Cardiac fibroblast (primary cell): ENCODE measurements around the gene ST6GALNAC3.

Source experiments
- DNase-seq, 2 donors: peaks; one replicate each; pipeline versions ENCODE4 v3.0.0 to v3.0.0-alpha.2; 2010; ENCODE audit warnings: low read depth in 2 of 2
- H3K4me3 ChIP-seq, 2 donors: replicated peaks in 1 of 2; 1 replicate in 1 of 2; 2 replicates in 1 of 2; pipeline ENCODE4 v1.5.1; 2011; ENCODE audit warnings: low read depth in 2 of 2, low read length in 2 of 2, mild to moderate bottlenecking in 2 of 2, moderate library complexity in 1 of 2
- TF ChIP-seq, protein P1 (sequence below): IDR thresholded peaks from one replicate; pipeline ENCODE4 v1.5.1; 2011; ENCODE audit warnings: low read depth, mild to moderate bottlenecking, low read length, inconsistent platforms

The ST6GALNAC3 gene

DNA sequence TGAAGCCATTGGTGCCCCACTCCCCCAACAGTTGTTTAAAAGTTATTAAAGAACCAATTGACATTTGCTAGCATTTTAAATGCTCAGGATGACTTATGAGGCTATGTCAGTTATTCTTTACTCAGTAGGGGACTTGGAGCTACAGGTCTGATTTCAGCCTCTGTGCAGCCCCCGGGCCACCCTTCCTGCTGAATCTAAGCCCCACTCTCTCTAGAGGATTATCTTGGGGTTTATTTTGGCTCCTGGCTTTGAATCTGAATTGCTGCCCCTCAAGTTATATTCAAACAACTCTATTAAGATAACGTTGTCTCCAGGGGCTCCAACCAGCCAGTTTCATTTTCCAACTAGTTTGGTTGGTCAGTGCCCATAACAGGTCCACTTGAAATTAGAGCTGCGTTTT is 135.1 kb downstream of the ST6GALNAC3 start:
- H3K4me3 ChIP-seq, result no peak overlapping the region
- TF ChIP-seq, protein P1, sequence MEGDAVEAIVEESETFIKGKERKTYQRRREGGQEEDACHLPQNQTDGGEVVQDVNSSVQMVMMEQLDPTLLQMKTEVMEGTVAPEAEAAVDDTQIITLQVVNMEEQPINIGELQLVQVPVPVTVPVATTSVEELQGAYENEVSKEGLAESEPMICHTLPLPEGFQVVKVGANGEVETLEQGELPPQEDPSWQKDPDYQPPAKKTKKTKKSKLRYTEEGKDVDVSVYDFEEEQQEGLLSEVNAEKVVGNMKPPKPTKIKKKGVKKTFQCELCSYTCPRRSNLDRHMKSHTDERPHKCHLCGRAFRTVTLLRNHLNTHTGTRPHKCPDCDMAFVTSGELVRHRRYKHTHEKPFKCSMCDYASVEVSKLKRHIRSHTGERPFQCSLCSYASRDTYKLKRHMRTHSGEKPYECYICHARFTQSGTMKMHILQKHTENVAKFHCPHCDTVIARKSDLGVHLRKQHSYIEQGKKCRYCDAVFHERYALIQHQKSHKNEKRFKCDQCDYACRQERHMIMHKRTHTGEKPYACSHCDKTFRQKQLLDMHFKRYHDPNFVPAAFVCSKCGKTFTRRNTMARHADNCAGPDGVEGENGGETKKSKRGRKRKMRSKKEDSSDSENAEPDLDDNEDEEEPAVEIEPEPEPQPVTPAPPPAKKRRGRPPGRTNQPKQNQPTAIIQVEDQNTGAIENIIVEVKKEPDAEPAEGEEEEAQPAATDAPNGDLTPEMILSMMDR, result no peak
- no peak for DNase-seq

DNA sequence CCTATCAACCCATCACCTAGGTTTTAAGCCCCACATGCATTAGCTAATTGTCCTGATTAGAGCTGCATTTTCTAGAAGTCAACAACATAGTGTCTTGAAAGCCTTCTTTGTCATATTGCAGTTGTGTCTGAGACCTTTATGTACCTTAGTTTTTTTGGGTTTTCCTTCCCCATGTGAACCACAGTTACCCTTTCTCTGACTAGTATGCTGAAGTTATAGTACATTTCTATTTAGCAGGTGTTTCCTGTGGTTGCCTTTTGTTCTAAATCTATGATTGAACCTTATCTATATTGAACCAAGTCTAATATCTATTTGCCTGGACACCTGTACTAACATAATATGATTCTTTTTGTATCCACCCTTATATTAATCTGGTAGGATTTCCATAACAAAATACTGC is 135.6 kb downstream of the ST6GALNAC3 start:
- TF ChIP-seq, protein P1, result no peak
- no peak for DNase-seq
- no peak overlapping the region for H3K4me3 ChIP-seq

DNA sequence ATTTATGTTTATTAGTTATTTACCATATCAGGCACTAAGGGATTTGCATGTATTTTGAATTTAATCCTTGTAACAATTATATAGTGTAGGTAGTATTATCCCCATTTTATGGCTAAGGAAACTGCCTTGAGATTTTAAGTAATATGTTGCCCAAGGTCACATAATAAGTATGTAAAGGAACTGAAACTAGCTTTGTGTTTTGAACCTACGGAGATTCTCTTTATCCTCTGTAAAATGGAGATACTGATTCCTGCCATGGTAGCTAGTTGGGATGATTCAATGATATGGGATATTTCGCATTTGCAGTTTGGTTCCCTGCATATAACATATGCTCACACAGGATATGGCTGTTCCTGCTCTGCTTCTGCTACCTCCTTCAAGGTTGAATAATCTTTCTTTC is 144.3 kb downstream of the ST6GALNAC3 start:
- TF ChIP-seq, protein P1, result no peak
- no peak for DNase-seq
- no peak overlapping the region for H3K4me3 ChIP-seq

DNA sequence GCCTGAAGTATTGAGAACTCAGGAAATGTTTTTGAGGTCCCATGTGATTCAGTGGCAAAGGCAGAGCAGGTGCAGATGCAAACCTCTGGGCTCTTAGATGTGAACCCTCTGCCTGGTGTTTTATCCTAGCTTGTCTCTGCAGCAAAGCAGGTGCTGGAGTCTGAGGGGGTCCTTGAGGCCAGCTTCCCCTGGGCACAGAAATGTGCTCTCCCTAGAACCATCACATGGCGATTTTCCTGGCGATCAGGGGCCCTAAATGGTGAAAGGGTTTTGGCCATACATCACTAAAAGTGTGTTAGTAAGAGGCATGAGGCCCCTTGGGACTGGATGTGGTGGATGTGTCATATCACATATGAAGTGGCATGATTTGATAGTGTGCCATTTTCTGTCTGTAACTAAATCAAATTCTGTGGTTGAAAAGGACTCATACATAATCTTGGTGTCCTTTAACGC is 144.8 kb downstream of the ST6GALNAC3 start:
- no peak overlapping the region for H3K4me3 ChIP-seq
- DNase-seq, result no peak
- TF ChIP-seq, protein P1, result no peak

DNA sequence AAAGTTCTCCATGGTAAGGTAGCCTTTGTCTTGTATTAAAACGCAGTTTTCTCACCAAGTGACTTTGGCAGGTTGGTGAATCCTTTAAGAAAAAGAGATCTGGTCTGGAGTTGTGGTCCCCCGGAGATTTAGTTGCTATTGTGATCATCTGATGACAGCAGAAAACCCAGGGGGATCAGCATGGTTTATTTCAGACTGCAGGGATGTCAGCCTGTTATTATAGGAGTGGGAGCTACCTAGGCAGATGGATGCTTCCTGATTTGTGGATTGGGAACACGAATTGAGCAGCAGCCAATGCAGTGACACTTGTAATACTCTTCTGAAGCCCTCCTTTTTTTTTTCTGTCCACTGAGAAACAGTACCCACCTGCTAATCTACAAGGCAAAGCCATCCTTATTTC is 150.2 kb downstream of the ST6GALNAC3 start:
- DNase-seq, result no peak
- TF ChIP-seq, protein P1, result no peak
- no peak overlapping the region for H3K4me3 ChIP-seq

DNA sequence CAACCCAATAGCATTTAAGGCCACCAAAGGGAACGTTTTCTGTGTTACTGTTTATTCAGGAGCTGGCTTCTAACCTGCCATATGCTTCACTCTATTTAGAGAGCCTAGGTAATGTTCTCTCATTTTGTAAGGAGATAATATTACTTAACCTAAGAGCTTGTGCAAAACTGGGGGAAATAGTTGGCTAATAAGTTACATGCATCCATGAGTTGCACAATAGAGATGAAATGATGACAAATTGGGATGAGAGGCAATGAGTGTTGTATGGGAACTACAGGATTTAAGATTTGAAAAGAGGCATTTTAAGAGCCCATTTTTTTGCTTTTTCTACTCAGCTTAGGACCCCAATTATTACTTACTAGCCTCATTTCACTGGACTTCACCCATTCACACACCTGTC is 151.0 kb downstream of the ST6GALNAC3 start:
- peak in 1 of 2 donors; percentile 9 for DNase-seq
- TF ChIP-seq, protein P1, result no peak
- H3K4me3 ChIP-seq, result no peak overlapping the region

DNA sequence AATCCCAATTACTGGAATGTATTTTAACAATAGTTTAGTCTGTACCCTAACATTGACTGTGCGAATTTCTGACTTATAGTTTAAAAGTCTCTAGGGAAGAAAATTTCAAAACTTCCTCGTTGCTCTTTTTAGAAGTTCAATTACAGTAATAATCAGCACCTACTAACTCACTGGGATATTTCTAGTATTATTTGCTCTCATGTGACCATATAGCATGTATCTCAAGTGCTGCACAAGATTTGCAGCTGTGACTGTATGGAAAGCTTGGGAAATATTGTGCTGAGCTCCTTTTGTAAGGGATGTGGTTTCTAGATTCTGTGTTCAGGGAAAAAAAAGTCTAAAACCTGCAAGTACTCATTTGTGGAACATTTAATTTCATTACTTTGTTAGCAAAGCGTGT is 153.1 kb downstream of the ST6GALNAC3 start:
- TF ChIP-seq, protein P1, result no peak
- no peak overlapping the region for H3K4me3 ChIP-seq
- no peak for DNase-seq
